GM19025 (cell line): ENCODE data around the gene CORO1C.
"Not testable (repeated sequence)": the region's sequence is repeated elsewhere in the genome, so short reads cannot be mapped to it uniquely, and the experiment has no call there.

Experiments
- ATAC-seq: cut with Tn5 transposase; IDR thresholded peaks from one replicate; pipeline ENCODE4 v1.9.1; 2021; ENCODE audit warnings: mild to moderate bottlenecking, low read depth, moderate library complexity; ENCODE audit not compliant: unreplicated experiment

The CORO1C gene

GRCh38 chr12:108620236-108620879 lies 111.0 kb downstream of the CORO1C start:
- ATAC-seq = no peak

GRCh38 chr12:108619369-108620160 lies 111.8 kb downstream of the CORO1C start:
- ATAC-seq = no peak

GRCh38 chr12:108618953-108619274 lies 112.4 kb downstream of the CORO1C start:
- ATAC-seq = not testable (repeated sequence)

GRCh38 chr12:108618079-108618952 lies 113.0 kb downstream of the CORO1C start:
- ATAC-seq = peak; percentile 27

- ATAC-seq = peak; percentile 87
Measured at GRCh38 chr12:108616941-108617858, 114.1 kb downstream of the CORO1C start.

GRCh38 chr12:108616359-108616758 lies 115.0 kb downstream of the CORO1C start:
- no peak for ATAC-seq

GRCh38 chr12:108615918-108616317 lies 115.4 kb downstream of the CORO1C start:
- no peak for ATAC-seq

- no peak for ATAC-seq
Measured at GRCh38 chr12:108614639-108615038, 116.7 kb downstream of the CORO1C start.

GRCh38 chr12:108614041-108614440 lies 117.3 kb downstream of the CORO1C start:
- no peak for ATAC-seq

GRCh38 chr12:108613548-108613947 lies 117.8 kb downstream of the CORO1C start:
- no peak for ATAC-seq

- ATAC-seq = no peak
Measured at GRCh38 chr12:108612788-108613282, 118.5 kb downstream of the CORO1C start.

- ATAC-seq = no peak
Measured at GRCh38 chr12:108611884-108612415, 119.4 kb downstream of the CORO1C start.

- no peak for ATAC-seq
Measured at GRCh38 chr12:108610856-108611605, 120.3 kb downstream of the CORO1C start.

GRCh38 chr12:108610336-108610815 lies 120.9 kb downstream of the CORO1C start:
- ATAC-seq = no peak

GRCh38 chr12:108609537-108610335 lies 121.6 kb downstream of the CORO1C start:
- no peak for ATAC-seq

- ATAC-seq = no peak
Measured at GRCh38 chr12:108608616-108609015, 122.7 kb downstream of the CORO1C start.

- no peak for ATAC-seq
Measured at GRCh38 chr12:108607981-108608600, 123.2 kb downstream of the CORO1C start.

- ATAC-seq = no peak
Measured at GRCh38 chr12:108606492-108606891, 124.8 kb downstream of the CORO1C start.
